Measurements from ENCODE around the gene CTSO.
"Not testable (repeated sequence)": the region's sequence is repeated elsewhere in the genome, so short reads cannot be mapped to it uniquely, and the experiment has no call there.

CTSO gene

DNA sequence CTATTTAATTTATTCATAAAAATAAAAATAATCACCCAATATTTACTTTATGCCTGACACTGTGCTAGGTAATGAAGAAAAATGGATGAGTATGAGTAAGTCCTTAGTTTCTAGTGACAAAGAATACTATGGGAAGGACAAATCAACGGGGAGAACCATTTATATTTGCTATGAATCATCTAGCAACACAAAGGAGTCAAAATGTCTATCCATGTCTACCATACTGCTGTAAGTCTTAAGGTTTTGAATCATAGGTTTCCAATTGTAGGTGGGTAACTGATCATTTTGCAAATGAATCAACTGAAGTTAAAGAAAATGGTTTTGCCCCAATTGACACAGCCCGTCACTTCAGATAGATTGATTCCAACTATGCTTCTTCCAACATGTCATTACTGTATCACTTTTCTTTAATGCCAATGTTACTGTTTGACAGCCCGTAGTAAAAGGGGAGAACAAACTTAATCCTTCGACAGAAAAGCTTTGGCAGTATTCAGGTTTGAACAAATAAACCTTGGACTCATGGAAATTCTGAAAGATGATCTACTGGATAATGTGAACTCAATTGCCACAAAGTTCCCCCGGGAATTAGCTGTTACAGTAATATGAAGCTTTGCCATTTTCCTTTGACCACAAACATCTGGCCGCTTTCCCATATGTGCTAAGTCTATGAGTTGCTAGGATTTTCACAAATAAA lies 47.0 kb downstream of the CTSO start:
- DNase-seq (ENCODE audit: low spot score) = no peak

DNA sequence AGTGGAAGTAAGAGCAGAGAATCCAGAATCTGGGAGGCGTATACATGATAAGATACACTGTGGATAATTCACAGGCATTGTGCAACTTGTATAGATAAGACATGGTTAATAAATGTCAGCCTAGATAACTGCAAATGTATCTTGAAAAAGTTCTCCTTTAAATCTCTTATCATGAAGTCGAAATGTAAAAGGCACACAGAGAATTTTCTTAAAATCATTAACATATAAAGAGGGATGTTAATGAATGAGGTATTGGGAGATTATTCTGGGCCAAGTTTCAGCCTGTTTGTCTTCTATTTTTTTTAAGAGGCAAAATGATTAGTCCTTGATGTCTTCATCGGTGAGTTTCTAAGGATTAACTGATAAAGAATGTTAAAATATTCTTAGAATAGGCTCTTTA lies 49.3 kb downstream of the CTSO start:
- no peak for DNase-seq (ENCODE audit: low spot score)

DNA sequence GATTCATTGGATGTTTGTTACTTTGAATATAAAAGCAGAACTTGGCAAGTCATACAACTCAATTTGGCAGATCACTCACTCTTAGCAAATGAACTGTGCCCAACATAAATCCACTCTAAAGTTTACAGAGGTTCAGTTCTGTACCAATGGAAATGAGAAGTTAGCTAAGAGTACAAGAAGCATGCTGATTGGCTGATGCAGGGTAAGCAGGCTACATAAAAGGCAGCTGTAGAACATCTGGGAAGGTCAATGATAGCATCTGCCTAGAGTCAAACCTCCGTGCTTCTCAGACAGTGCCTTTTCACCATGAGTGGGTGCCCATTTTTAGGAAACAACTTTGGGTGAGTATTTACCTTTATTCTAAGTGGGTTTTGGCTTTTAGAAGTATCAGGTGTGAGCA lies 50.2 kb downstream of the CTSO start, which contains the start of gene TDO2:
Gene TDO2, plus strand, starts transcription at position 244 of the 400 bp plus-strand sequence. Its CDS starts 63 bp downstream, at position 307.
- no peak for DNase-seq (ENCODE audit: low spot score)

DNA sequence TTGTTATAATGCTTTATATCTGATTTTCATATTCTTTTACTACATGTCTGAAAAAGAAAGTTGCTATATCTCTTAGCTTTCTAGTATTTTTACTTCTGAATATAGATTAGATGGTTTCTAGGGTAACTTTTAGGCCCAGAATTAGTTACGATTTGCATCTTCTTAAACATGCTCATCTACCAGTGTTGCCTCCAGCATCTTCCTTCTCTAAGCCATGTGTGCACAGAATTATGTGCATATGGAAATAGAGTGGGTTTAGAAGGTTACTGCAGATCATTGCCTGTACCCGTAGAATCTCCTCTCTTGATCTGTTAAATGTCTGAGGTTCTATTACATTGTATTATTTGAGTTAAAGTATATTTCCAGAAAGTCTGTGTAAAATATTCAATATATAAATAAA lies 52.7 kb downstream of the CTSO start:
- DNase-seq (ENCODE audit: low spot score) = no peak

DNA sequence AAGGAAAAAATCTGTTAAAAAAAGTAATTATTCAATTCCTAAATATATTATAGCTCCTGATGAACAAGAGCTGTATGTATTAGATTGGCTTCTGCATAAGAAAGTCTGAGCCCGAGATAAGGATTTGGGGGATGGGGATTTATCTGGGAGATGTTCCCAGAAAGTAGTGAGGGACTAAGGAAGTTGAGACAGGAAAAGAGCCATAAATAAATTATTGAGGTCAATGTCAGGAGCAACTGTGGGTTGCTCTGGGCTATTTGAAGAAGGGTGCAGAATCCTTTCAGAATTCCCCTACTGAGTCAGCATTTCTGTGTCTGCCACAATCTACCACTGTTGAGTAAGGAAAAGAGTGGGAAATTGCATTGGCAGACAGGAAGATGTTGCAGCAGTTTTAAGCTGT lies 53.3 kb downstream of the CTSO start:
- DNase-seq (ENCODE audit: low spot score) = no peak

DNA sequence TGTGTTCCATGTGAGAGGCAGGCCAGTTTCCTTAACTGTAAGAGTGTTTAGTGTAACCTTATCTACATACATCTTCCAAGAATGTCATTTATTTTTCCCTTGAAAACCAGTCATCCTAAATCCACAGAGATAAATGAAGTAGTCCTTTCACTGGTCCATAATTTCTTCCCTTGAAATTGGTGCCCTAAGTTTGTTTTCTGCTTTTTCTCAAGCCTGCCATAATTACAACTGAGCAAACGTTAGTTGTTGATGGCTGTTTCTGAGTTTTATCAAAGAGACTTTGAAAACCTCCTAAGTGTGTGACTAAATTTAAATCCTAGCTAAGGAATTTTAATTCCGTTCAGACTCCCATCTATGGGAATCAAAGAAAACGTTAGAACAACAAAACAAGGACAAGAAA lies 53.8 kb downstream of the CTSO start:
- DNase-seq (ENCODE audit: low spot score) = no peak

DNA sequence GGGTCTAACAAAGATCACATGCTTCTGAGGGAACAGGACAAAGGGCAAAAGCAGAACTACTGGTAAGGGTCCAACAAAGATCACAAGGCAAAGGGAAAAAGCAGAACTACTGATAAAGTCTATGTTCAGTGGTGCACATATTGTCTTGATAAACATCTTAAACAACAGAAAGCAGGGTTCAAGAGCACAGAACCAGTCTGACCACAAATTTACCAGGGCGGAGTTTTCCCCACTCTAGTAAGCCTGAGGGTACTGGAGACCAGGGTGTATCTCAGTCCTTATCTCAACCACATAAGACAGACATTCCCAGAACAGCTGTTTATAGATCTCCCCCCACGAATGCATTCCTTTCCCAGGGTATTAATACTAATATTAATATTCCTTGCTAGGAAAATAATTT lies 55.3 kb downstream of the CTSO start:
- DNase-seq (ENCODE audit: low spot score) = not testable (repeated sequence)

DNA sequence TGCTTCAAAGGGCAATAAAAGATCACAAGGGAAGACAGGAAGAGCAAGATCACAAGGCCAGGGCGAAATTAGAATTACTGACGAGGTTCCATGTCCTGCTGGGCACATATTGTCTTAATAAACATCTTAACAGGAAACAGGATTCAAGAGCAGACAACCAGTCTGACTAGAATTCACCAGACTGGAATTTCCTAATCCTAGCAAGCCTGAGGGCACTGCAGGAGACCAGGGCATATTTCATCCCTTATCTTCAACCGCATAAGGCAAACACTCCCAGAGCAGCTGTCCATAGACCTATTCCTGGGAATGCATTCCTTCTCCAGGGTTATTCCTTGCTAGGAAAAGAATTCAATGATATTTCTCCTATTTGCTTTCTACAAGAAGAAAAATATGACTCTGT lies 62.6 kb downstream of the CTSO start:
- peak; percentile 14 for DNase-seq (ENCODE audit: low spot score)

DNA sequence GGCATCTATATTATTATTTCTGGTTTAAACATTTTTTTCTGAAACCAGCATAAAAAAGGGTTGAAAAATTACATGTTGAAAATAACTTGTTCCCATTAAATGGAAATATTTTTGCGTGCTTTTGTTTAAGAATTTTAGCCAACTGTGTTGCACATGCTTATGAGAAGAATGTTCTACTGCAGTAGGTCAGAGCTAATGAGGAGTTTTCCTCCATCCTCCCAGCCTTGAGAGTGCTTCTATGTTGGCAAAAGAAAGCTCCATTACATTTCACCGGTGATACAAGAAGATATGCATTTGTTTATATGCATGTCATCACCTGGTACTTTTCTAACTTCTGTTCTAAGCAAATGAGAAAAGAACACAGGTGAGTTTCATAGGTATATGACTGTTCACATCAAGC lies 63.7 kb downstream of the CTSO start:
- no peak for DNase-seq (ENCODE audit: low spot score)

DNA sequence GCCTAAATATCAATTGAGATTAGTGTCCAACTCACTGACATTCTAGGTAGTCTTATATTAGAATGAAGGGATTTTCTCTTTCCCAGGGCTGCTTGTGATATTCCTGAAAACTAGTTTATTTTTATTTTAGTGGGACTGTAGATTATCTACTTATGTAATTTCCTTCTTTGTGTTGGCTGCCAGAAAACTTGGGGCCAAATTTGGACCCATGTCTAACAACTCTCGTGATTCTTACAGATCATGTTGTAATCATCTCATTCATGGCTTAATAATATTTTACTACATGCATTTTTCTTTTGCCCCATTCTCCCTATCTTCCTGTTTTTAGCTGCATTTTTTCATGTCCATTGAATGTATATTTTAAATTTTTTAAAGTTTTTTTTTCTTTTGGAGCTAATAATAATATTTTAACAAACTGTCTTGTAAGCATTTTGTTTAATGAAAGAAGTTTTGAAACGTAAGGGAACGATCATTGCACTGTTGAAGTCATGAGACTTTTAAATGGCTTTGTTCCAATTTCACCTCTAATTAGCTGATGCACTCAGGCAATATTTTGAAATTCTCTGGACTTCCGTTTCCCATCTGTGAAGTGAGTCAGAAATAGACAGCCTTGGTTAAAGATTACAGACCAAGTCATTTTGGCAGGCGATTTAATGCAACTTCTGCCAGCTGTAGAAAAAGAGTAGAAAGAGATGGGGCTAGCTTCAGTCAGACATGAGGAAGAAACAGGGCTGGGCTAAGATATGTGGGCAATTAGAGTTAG lies 64.5 kb downstream of the CTSO start:
- DNase-seq (ENCODE audit: low spot score) = no peak

DNA sequence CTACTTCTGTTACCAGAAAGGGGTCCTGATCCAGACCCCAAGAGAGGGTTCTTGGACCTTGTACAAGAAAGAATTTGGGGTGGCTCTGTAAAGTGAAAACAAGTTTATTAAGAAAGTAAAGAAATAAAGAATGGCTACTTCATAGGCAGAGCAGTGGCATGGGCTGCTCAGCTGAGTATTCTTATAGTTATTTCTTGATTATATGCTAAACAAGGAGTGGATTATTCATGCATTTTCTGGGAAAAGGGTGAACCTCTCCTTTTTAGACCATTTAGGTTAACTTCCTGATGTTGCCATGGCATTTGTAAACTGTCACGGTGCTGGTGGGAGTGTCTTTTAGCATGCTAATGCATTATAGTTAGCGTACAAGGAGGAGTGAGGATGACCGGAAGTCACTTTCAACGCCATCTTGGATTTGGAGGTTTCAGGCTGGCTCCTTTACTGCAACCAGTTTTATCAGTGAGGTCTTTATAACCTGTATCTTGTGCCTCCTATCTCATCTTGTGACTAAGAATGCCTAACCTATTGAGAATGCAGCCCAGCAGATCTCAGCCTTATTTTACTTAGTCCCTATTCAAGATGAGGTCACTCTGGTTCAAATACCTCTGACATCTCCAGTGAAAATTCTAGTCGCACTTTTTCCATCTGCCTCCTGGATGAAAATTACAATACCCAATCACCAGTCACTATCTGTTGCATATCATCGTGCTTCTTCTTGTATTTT lies 65.7 kb downstream of the CTSO start:
- DNase-seq (ENCODE audit: low spot score) = no peak

DNA sequence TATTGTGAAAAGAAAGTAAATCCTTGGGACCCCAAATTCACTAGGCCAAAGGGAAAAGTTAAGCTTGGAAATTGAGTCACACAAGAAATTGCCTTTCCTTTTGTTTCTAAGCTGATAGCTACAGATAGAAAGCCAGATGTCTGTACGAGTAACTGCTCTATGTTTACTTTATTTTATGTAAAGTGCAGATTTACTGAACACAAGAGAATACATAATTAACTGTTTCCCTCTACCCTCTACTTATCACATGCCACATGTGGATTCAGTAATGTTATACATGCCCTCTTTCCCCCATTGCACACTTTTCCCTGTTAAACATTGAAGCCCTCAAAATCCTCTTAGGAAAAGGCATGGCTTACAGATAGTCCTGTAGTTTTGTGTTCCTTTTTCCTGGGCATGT lies 66.6 kb downstream of the CTSO start:
- no peak for DNase-seq (ENCODE audit: low spot score)

DNA sequence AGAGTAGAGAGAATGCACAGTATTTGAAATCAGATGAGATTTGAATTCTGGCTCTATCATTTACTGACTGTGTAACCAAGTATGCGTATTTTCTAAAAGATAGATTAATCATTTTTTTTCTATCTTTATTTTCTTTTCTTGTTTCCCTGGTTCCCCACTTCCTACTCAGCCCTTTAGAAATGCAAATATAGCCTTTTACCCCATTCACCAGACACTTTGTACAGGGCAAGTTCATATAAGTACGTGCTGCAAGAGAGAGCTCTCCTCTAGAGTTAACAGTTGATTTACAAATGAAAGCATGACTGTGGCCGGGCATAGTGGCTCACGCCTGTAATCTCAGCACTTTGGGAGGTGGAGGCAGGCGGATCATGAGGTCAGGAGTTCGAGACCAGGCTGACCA lies 68.0 kb downstream of the CTSO start:
- no peak for DNase-seq (ENCODE audit: low spot score)

DNA sequence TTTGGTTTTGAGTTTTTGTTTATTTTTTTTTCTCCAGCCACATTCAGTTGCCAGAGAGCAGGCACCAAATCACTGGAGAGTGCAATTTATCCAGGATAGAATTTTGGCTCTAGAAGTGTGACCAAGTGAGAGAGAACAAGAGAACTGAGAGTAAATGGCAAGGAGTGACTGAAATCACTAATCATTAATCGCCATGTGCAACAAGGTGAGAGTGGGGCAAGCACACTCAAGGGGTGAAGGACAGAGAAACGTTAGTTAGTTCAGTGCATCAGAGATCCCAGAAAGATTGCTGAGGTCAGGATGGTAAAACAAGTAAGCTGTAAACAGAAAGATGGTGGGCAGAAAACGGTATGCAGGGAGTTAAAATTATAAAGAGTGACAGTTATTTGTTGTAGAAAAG lies 69.8 kb downstream of the CTSO start:
- no peak for DNase-seq (ENCODE audit: low spot score)

DNA sequence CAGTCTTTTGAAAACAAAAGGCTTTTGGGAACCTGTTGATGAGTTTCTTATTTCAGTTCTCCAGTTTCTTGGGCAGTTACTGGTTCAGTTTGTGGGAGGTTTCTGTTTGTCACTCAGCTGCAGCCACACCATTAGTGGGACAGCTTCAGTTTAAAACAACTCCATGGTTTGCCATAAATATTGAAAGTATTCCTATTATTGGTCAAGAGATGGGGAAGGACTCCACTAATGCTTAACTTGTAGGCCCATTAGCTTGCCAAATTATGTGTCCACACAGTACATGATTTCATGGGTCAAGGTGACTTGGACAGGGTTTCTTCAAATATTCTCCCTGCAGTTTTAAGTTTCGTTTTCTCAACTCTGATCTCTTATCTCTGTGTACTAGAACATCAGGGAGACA lies 72.1 kb downstream of the CTSO start:
- no peak for DNase-seq (ENCODE audit: low spot score)

DNA sequence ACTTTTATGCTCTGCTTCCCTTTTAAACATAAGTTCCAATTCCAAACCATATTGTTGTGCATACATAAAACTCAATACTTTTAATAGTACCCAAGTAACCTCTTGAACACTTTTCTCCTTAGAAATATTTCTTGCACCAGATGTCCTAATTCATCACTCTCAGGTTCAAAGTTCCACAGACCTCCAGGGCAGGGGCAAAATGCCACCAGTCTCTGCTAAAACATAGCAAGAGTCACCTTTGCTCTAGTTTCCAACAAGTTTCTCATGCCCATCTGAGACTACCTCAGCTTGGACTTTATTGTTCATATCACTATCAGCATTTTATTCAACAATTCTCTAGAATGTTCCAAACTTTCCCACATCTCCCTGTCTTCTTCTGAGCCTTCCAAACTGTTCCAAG lies 73.9 kb downstream of the CTSO start:
- DNase-seq (ENCODE audit: low spot score) = no peak

DNA sequence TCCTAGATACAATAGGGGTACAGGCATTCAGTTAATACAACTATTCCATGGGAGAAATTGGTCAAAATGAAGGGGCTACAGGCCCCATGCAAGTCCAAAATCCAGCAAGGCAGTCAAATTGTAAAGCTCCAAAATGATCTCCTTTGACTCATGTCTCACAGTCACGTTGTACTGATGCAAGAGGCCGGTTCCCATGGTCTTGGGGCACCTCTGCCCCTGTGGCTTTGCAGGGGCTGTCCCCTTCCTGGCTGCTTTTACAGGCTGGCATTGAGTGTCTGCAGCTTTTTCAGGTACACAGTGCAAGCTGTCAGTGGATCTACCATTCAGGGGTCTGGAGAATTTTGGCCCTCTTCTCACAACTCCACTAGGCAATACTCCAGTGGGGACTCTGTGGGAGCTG lies 75.1 kb downstream of the CTSO start:
- DNase-seq (ENCODE audit: low spot score) = no peak

DNA sequence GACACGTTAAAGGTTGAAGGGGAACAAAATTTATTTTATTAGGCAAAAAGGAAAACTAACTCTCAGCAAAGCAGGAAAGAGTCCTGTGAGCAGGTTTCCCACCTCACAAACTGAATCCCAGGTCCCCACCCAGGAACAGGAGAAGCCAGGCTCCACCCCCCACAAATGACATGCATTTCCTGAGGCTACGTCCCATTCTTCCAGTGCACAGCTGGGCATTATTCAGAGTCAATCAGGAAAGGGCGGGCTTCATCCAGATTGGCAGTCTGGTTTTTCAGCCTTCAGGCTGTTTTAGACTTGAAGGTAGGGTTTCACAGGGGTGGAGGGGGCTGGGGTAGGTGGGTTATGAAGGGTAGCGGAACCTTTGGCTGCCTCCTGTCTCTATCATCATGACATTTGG lies 75.7 kb downstream of the CTSO start:
- DNase-seq (ENCODE audit: low spot score) = no peak

DNA sequence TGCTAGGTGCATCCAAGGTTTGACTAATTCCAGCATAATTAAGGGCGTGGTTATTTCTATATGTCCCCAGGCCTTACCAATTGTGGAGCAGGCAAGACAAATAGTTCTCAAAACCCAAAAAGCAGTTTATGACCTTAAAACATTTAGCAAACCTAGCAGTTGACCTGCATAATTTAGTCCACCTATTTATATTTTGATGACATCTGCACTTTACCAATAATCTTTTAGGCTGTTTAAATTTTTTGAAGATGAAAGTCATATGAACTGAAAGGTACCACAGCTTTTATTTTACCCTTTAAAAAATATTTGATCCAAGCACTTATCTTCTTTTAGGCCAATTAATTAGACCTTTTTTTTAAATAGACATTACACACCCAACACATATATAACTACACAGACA lies 77.8 kb downstream of the CTSO start:
- no peak for DNase-seq (ENCODE audit: low spot score)

All from cerebellar cortex (tissue), 1 donor.